Lung microvascular endothelial cell (primary cell): ENCODE data around the gene MDH1. TPM values are rescaled to one million over a fixed set of nuclear protein-coding genes. Genes with fewer than 3 reads are reported as not detected.

Source experiments
- DNase-seq, 2 donors: peaks; one replicate each; pipeline versions ENCODE4 v3.0.0 to v3.0.0-alpha.2; 2010; ENCODE audit warnings: low read depth in 2 of 2
- total RNA-seq: library from RNA; depleted of rRNA; stranded (reverse); fragments of >200 nt; gene quantifications from 2 replicates; pipeline ENCODE4 v1.2.1, GENCODE V29; 2014

The MDH1 gene
- total RNA-seq, 1 donor from 2014 or later = 113 TPM

DNA sequence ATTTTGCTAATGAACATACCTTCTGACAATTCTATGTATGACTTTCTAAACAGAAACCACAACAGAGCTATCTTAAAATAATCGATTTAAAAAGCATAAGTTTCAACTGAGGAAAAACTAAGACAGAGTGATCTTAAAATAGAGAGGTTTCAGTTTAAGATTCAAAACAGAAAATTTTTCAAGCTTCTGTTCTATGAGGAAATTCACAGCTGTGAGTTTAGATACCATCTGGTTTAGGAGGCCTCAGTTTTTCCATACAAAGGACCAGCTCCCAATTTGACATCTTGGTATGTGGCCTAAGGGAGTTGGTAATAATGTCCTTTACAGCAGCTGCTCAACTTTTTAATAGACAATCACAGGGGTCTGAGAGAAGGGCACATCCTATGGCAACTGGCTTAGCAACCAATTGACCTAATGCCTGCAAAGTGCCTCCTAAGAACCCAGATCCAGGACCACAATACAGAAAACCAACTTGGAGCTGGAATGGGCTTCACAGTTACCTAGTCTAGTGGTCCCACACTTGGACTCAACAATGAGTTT lies 39.7 kb downstream of the MDH1 start:
- DNase-seq = no peak

- DNase-seq = no peak
These were observed 42.7 kb downstream of the MDH1 start for GRCh38 chr2:63631501-63631900.

- no peak for DNase-seq
These were observed 43.6 kb downstream of the MDH1 start for GRCh38 chr2:63632382-63632781.

- DNase-seq = no peak
These were observed 50.6 kb downstream of the MDH1 start for GRCh38 chr2:63639344-63639743.

GRCh38 chr2:63642946-63643345 lies 54.2 kb downstream of the MDH1 start:
- DNase-seq = no peak

- no peak for DNase-seq
These were observed 54.7 kb downstream of the MDH1 start for GRCh38 chr2:63643486-63643885.

DNA sequence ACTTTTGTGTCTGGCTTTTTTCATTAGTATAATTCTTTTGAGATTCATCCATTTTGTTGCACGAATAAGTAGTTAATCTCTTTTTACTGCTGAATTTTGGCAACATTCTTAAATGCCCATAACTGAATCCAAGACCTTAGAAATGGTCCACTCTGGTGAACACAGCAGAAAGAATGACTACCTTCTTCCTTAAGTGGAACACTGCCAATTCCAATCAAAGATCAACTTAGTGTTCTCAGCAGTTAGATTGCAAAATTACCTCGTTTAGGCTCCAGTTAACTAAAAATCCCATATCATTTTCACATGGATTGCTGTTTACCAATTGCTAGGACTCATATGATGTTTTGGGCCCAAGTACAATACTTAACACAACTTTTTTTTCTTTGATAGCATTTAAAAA lies 59.9 kb downstream of the MDH1 start:
- DNase-seq = no peak

- DNase-seq = no peak
These were observed 61.1 kb downstream of the MDH1 start for GRCh38 chr2:63649829-63650228.

GRCh38 chr2:63650756-63651155 lies 62.0 kb downstream of the MDH1 start:
- DNase-seq = no peak

- DNase-seq = no peak
These were observed 62.6 kb downstream of the MDH1 start for GRCh38 chr2:63651356-63651755.

- DNase-seq = no peak
These were observed 63.3 kb downstream of the MDH1 start for GRCh38 chr2:63651861-63652651.

- no peak for DNase-seq
These were observed 63.9 kb downstream of the MDH1 start for GRCh38 chr2:63652652-63652985.

- DNase-seq = peak in 1 of 2 donors; percentile 21
These were observed 66.2 kb downstream of the MDH1 start for GRCh38 chr2:63654959-63655358.

Other genes with a start within 250 kb of the MDH1 start
- 4.6 and 5.2 TPM in 2 replicates for gene WDPCP, start 486 bp upstream of the MDH1 start, total RNA-seq